Measurements from ENCODE around the gene ZFAND3.

GRCh38 chr6:37862430-37862829, 42.9 kb downstream of the ZFAND3 start:
- no peak for TF ChIP-seq POLR2A (IDR thresholded peaks at IDR 0.05; ENCODE audit: low read depth)
- TF ChIP-seq, protein P1, sequence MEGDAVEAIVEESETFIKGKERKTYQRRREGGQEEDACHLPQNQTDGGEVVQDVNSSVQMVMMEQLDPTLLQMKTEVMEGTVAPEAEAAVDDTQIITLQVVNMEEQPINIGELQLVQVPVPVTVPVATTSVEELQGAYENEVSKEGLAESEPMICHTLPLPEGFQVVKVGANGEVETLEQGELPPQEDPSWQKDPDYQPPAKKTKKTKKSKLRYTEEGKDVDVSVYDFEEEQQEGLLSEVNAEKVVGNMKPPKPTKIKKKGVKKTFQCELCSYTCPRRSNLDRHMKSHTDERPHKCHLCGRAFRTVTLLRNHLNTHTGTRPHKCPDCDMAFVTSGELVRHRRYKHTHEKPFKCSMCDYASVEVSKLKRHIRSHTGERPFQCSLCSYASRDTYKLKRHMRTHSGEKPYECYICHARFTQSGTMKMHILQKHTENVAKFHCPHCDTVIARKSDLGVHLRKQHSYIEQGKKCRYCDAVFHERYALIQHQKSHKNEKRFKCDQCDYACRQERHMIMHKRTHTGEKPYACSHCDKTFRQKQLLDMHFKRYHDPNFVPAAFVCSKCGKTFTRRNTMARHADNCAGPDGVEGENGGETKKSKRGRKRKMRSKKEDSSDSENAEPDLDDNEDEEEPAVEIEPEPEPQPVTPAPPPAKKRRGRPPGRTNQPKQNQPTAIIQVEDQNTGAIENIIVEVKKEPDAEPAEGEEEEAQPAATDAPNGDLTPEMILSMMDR (IDR thresholded peaks at IDR 0.05), result no peak
- TF ChIP-seq POLR2AphosphoS5 (IDR thresholded peaks at IDR 0.05), result no peak
